Measurements from ENCODE around the gene ARID3A.

ARID3A gene

GRCh38 chr19:918481-919198 lies 7.2 kb upstream of the ARID3A start:
- Histone ChIP-seq H3K27me3 (ENCODE audit: insufficient read depth, poor library complexity, severe bottlenecking) (peaks cover 37% of the 10 kb centered on the region), H3K27ac (replicated peaks) (no peak overlapping the region), H3K4me3 (replicated peaks; ENCODE audit: insufficient read depth, low read length) (no peak overlapping the region)
- TF ChIP-seq SPI1 (IDR thresholded peaks at IDR 0.05; ENCODE audit: borderline replicate concordance, low read depth) (no peak), POLR2AphosphoS5 (IDR thresholded peaks at IDR 0.05; ENCODE audit: low read depth) (no peak), REST (IDR thresholded peaks at IDR 0.05; ENCODE audit: insufficient replicate concordance, low read depth) (no peak), GABPA (IDR thresholded peaks at IDR 0.05; ENCODE audit: low read depth) (no peak)
- TF ChIP-seq, protein P1, sequence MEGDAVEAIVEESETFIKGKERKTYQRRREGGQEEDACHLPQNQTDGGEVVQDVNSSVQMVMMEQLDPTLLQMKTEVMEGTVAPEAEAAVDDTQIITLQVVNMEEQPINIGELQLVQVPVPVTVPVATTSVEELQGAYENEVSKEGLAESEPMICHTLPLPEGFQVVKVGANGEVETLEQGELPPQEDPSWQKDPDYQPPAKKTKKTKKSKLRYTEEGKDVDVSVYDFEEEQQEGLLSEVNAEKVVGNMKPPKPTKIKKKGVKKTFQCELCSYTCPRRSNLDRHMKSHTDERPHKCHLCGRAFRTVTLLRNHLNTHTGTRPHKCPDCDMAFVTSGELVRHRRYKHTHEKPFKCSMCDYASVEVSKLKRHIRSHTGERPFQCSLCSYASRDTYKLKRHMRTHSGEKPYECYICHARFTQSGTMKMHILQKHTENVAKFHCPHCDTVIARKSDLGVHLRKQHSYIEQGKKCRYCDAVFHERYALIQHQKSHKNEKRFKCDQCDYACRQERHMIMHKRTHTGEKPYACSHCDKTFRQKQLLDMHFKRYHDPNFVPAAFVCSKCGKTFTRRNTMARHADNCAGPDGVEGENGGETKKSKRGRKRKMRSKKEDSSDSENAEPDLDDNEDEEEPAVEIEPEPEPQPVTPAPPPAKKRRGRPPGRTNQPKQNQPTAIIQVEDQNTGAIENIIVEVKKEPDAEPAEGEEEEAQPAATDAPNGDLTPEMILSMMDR (IDR thresholded peaks at IDR 0.05; ENCODE audit: insufficient read depth, low read length): no peak
- no peak for DNase-seq (ENCODE audit: low read depth in 1 of 2, low spot score in 1 of 2)

GRCh38 chr19:919199-920050 lies 6.4 kb upstream of the ARID3A start:
- TF ChIP-seq POLR2AphosphoS5 (IDR thresholded peaks at IDR 0.05; ENCODE audit: low read depth): no peak
- TF ChIP-seq, protein P1 (IDR thresholded peaks at IDR 0.05; ENCODE audit: insufficient read depth, low read length): no peak
- TF ChIP-seq SPI1 (IDR thresholded peaks at IDR 0.05; ENCODE audit: borderline replicate concordance, low read depth): no peak
- no peak for TF ChIP-seq GABPA (IDR thresholded peaks at IDR 0.05; ENCODE audit: low read depth)
- no peak for TF ChIP-seq REST (IDR thresholded peaks at IDR 0.05; ENCODE audit: insufficient replicate concordance, low read depth)
- Histone ChIP-seq H3K4me3 (replicated peaks; ENCODE audit: insufficient read depth, low read length) (0 out of 2 replicates have a peak overlapping the region, but pooled peaks have one; percentile 18), H3K27ac (replicated peaks) (no peak overlapping the region), H3K27me3 (ENCODE audit: insufficient read depth, poor library complexity, severe bottlenecking) (peaks cover 37% of the 10 kb centered on the region)
- no peak for DNase-seq (ENCODE audit: low read depth in 1 of 2, low spot score in 1 of 2)

DNA sequence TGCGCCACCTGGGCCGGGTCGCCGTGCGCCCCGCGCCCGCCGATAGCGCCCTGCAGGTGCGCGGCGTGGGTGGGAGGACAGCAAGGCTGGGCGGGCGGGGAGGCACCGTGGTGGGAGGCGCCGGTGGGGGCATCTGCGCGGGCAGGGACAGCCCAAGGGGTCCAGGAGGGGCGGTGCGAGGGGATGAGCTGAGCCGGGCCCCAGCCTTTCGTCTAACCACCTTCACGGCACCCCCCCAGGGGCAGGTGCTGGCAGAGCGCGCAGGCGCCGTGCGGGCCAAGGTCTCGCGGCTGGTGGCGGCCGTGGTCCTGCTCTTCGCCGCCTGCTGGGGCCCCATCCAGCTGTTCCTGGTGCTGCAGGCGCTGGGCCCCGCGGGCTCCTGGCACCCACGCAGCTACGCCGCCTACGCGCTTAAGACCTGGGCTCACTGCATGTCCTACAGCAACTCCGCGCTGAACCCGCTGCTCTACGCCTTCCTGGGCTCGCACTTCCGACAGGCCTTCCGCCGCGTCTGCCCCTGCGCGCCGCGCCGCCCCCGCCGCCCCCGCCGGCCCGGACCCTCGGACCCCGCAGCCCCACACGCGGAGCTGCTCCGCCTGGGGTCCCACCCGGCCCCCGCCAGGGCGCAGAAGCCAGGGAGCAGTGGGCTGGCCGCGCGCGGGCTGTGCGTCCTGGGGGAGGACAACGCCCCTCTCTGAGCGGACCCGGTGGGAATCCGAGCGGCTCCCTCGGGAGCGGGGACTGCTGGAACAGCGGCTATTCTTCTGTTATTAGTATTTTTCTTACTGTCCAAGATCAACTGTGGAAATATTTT lies 5.6 kb upstream of the ARID3A start:
- Histone ChIP-seq H3K27ac (replicated peaks) (no peak overlapping the region), H3K27me3 (ENCODE audit: insufficient read depth, poor library complexity, severe bottlenecking) (peaks cover 37% of the 10 kb centered on the region), H3K4me3 (replicated peaks; ENCODE audit: insufficient read depth, low read length) (peak overlapping the region; percentile 18)
- DNase-seq (ENCODE audit: low read depth in 1 of 2, low spot score in 1 of 2): peak in 1 of 2 experiments; percentile 45
- TF ChIP-seq GABPA (IDR thresholded peaks at IDR 0.05; ENCODE audit: low read depth) (no peak), SPI1 (IDR thresholded peaks at IDR 0.05; ENCODE audit: borderline replicate concordance, low read depth) (no peak), POLR2AphosphoS5 (IDR thresholded peaks at IDR 0.05; ENCODE audit: low read depth) (no peak), REST (IDR thresholded peaks at IDR 0.05; ENCODE audit: insufficient replicate concordance, low read depth) (no peak)
- TF ChIP-seq, protein P1 (IDR thresholded peaks at IDR 0.05; ENCODE audit: insufficient read depth, low read length): no peak

Measured in HL-60 (cell line).